ENCODE results near the gene ATP5MC2. TPM values are rescaled to one million over a fixed set of nuclear protein-coding genes. Genes with fewer than 3 reads are reported as not detected.

ATP5MC2 gene
- total RNA-seq, result 108 and 157 TPM in 2 replicates

GRCh38 chr12:53675701-53676607 is at the start of gene ATP5MC2:
Gene ATP5MC2 (minus strand): TSS chr12:53676083. CDS start chr12:53672614, 3,469 bp downstream.

GRCh38 chr12:53625946-53626701 is 49.8 kb downstream of the ATP5MC2 start, which contains the start of gene ATF7:
Gene ATF7 (minus strand): TSS chr12:53626382. CDS start chr12:53601000, 25,382 bp downstream.

Other genes starting within 250 kb of the ATP5MC2 start
- gene PRR13, start 234.3 kb downstream of the ATP5MC2 start, total RNA-seq, result 44.7 and 45.8 TPM in 2 replicates
- 292 and 502 TPM in 2 replicates for gene PCBP2, start 224.0 kb downstream of the ATP5MC2 start, total RNA-seq
- 43.6 and 61.9 TPM in 2 replicates for gene MAP3K12, start 176.6 kb downstream of the ATP5MC2 start, total RNA-seq
- 46.1 and 47.0 TPM in 2 replicates for gene TARBP2, start 174.8 kb downstream of the ATP5MC2 start, total RNA-seq
- gene NPFF, start 168.6 kb downstream of the ATP5MC2 start, total RNA-seq, result not detected in 2 replicates
- 10.1 and 17.3 TPM in 2 replicates for gene ATF7, start 49.7 kb downstream of the ATP5MC2 start, total RNA-seq
- 105 and 211 TPM in 2 replicates for gene CALCOCO1, start 51.4 kb upstream of the ATP5MC2 start, total RNA-seq
- gene CISTR, start 75.9 kb upstream of the ATP5MC2 start, total RNA-seq, result not detected in 2 replicates